H9 (cell line): ENCODE measurements around the gene NADSYN1. TPM values are rescaled to one million over a fixed set of nuclear protein-coding genes. Genes with fewer than 3 reads are reported as not detected.

Experiments
- DNase-seq: peaks from one replicate; pipeline ENCODE4 v3.0.0-alpha.2; 2017
- H2AFZ ChIP-seq: one replicate; pipeline ENCODE4 v1.6.1; 2013; ENCODE audit warnings: mild to moderate bottlenecking, low read length, control low read depth, moderate library complexity
- H2AK5ac ChIP-seq: 2 replicates; pipeline ENCODE4 v1.6.1; 2013; ENCODE audit warnings: low read length, control low read depth, mixed read lengths; ENCODE audit not compliant: insufficient read length
- H2BK120ac ChIP-seq: one replicate; pipeline ENCODE4 v1.6.1; 2013; ENCODE audit warnings: low read depth, mild to moderate bottlenecking, low read length, control low read depth, inconsistent platforms; ENCODE audit not compliant: poor library complexity, severe bottlenecking
- H2BK12ac ChIP-seq: 2 replicates; pipeline ENCODE4 v1.6.1; 2013; ENCODE audit warnings: low read length, control low read depth, mixed read lengths, low read depth; ENCODE audit not compliant: insufficient read length
- H2BK15ac ChIP-seq: 2 replicates; pipeline ENCODE4 v1.6.1; 2013; ENCODE audit warnings: low read depth, low read length, control low read depth
- H2BK20ac ChIP-seq: one replicate; pipeline ENCODE4 v1.6.1; 2013; ENCODE audit warnings: low read depth, mild to moderate bottlenecking, low read length, control low read depth, inconsistent platforms; ENCODE audit not compliant: poor library complexity, severe bottlenecking
- H2BK5ac ChIP-seq: 2 replicates; pipeline ENCODE4 v1.6.1; 2013; ENCODE audit warnings: low read length, control low read depth, mixed read lengths; ENCODE audit not compliant: insufficient read length
- H3K14ac ChIP-seq: 2 replicates; pipeline ENCODE4 v1.6.1; 2013; ENCODE audit warnings: low read length, control low read depth; ENCODE audit not compliant: insufficient read depth
- H3K18ac ChIP-seq: 2 replicates; pipeline ENCODE4 v1.6.1; 2013; ENCODE audit warnings: low read depth, mild to moderate bottlenecking, mixed read lengths, low read length, control low read depth; ENCODE audit not compliant: insufficient read length
- H3K23ac ChIP-seq: 2 replicates; pipeline ENCODE4 v1.6.1; 2013; ENCODE audit warnings: low read length, control low read depth, mixed read lengths, low read depth; ENCODE audit not compliant: insufficient read length
- H3K23me2 ChIP-seq: 2 replicates; pipeline ENCODE4 v1.6.1; 2013; ENCODE audit warnings: low read depth, mild to moderate bottlenecking, mixed read lengths, low read length, control low read depth; ENCODE audit not compliant: insufficient read length, poor library complexity, severe bottlenecking
- H3K27ac ChIP-seq: 2 replicates; pipeline ENCODE4 v1.5.1; 2013; ENCODE audit warnings: low read length, control low read depth, mixed read lengths, low read depth; ENCODE audit not compliant: insufficient read length
- H3K27me3 ChIP-seq: 2 replicates; pipeline ENCODE4 v1.6.1; 2013; ENCODE audit warnings: low read length, control low read depth, inconsistent platforms; ENCODE audit not compliant: insufficient read depth
- H3K4ac ChIP-seq: 2 replicates; pipeline ENCODE4 v1.6.1; 2013; ENCODE audit warnings: low read depth, mild to moderate bottlenecking, control low read depth, inconsistent platforms, low read length, moderate library complexity
- H3K4me1 ChIP-seq: 2 replicates; pipeline ENCODE4 v1.6.1; 2013; ENCODE audit warnings: low read length, control low read depth, inconsistent platforms; ENCODE audit not compliant: insufficient read depth
- H3K4me2 ChIP-seq: 2 replicates; pipeline ENCODE4 v1.6.1; 2013; ENCODE audit warnings: low read length, control low read depth, mixed read lengths; ENCODE audit not compliant: insufficient read length, insufficient read depth
- H3K56ac ChIP-seq: 2 replicates; pipeline ENCODE4 v1.6.1; 2013; ENCODE audit warnings: low read depth, mild to moderate bottlenecking, mixed read lengths, low read length, control low read depth; ENCODE audit not compliant: insufficient read length
- H3K79me1 ChIP-seq: 2 replicates; pipeline ENCODE4 v1.6.1; 2013; ENCODE audit warnings: low read depth, mild to moderate bottlenecking, moderate library complexity, low read length, control low read depth, inconsistent platforms; ENCODE audit not compliant: insufficient read depth, poor library complexity, severe bottlenecking
- H3K79me2 ChIP-seq: 2 replicates; pipeline ENCODE4 v1.6.1; 2013; ENCODE audit warnings: low read length, control low read depth, inconsistent platforms; ENCODE audit not compliant: insufficient read depth
- H3K9ac ChIP-seq: 2 replicates; pipeline ENCODE4 v1.6.1; 2013; ENCODE audit warnings: low read length, control low read depth, mixed read lengths; ENCODE audit not compliant: insufficient read length; ENCODE audit errors: extremely low read depth
- H3K9me3 ChIP-seq: one replicate; pipeline ENCODE4 v1.6.1; 2013; ENCODE audit warnings: low read depth, low read length, inconsistent platforms; ENCODE audit not compliant: control insufficient read depth
- H3T11ph ChIP-seq: one replicate; pipeline ENCODE4 v1.6.1; 2013; ENCODE audit warnings: mild to moderate bottlenecking, low read length, control low read depth, inconsistent platforms
- H4K20me1 ChIP-seq: one replicate; pipeline ENCODE4 v1.6.1; 2013; ENCODE audit not compliant: control insufficient read depth, insufficient read length, insufficient read depth
- H4K5ac ChIP-seq: 2 replicates; pipeline ENCODE4 v1.6.1; 2013; ENCODE audit warnings: low read depth, mild to moderate bottlenecking, mixed read lengths, low read length, control low read depth; ENCODE audit not compliant: insufficient read length
- H4K8ac ChIP-seq: replicated peaks from 2 replicates; pipeline ENCODE4 v1.6.1; 2013; ENCODE audit warnings: low read length, control low read depth, mixed read lengths, low read depth; ENCODE audit not compliant: insufficient read length
- H4K91ac ChIP-seq: 2 replicates; pipeline ENCODE4 v1.6.1; 2013; ENCODE audit warnings: low read depth, mild to moderate bottlenecking, moderate library complexity, mixed read lengths, low read length, control low read depth; ENCODE audit not compliant: insufficient read length
- H3K27ac Mint-ChIP-seq, 3 experiments: 2 replicates in 2 of 3; 3 replicates in 1 of 3; pipeline ENCODE4 v1.8.0; 2020 to 2021; ENCODE audit warnings: mixed read lengths in 3 of 3, mild to moderate bottlenecking in 1 of 3, moderate library complexity in 1 of 3
- H3K27me3 Mint-ChIP-seq: 2 replicates; pipeline ENCODE4 v1.8.0; 2021; ENCODE audit warnings: low read depth, mild to moderate bottlenecking, moderate library complexity, mixed read lengths
- H3K36me3 Mint-ChIP-seq, 3 experiments: 2 replicates in 2 of 3; 3 replicates in 1 of 3; pipeline ENCODE4 v1.8.0; 2020 to 2021; ENCODE audit warnings: low read depth in 3 of 3, mixed read lengths in 3 of 3; ENCODE audit not compliant: insufficient read depth in 1 of 3
- H3K4me1 Mint-ChIP-seq, 2 experiments: 2 replicates each; pipeline ENCODE4 v1.8.0; 2020; ENCODE audit warnings: mixed read lengths in 2 of 2
- H3K4me3 Mint-ChIP-seq, 2 experiments: 2 replicates in 1 of 2; 3 replicates in 1 of 2; pipeline ENCODE4 v1.8.0; 2020 to 2021; ENCODE audit warnings: mild to moderate bottlenecking in 2 of 2, mixed read lengths in 2 of 2, moderate library complexity in 1 of 2
- H3K9me3 Mint-ChIP-seq, 2 experiments: 2 replicates in 1 of 2; 3 replicates in 1 of 2; pipeline ENCODE4 v1.8.0; 2020; ENCODE audit warnings: mild to moderate bottlenecking in 2 of 2, mixed read lengths in 2 of 2, moderate library complexity in 1 of 2
- CTCF ChIP-seq: fragments of 200-600 bp; sonication (generic); conservative IDR thresholded peaks from 3 replicates; pipeline ENCODE4 v1.8.0; 2021; ENCODE audit warnings: antibody characterized with exemption, mild to moderate bottlenecking
- WGBS: extraction: QIAGEN DNeasy Blood & Tissue Kit; methylation state at CpG from one replicate; pipeline ENCODE4 v1.1.7; 2013; ENCODE audit warnings: missing lambda C conversion rate, low lambda C conversion rate, mixed read lengths; ENCODE audit not compliant: insufficient read length; ENCODE audit errors: extremely low coverage; 5-methylcytosine and 5-hydroxymethylcytosine counted together
- total RNA-seq: library from RNA; stranded (reverse); gene quantifications from 2 replicates; pipeline ENCODE4 v1.2.1, GENCODE V29; 2021

Gene NADSYN1
- total RNA-seq, 1 experiment from 2014 or later = 44.2 TPM

- no peak overlapping the region for H3K9ac ChIP-seq
- no peak overlapping the region for H2BK5ac ChIP-seq
- no peak overlapping the region for H3K4ac ChIP-seq
- H3K4me3 Mint-ChIP-seq = no peak overlapping the region
- no peak overlapping the region for H3K18ac ChIP-seq
- H3K23me2 ChIP-seq = no peaks in the 10 kb centered on the region
- H3K9me3 Mint-ChIP-seq = no peaks in the 10 kb centered on the region
- no peak overlapping the region for H3K27ac Mint-ChIP-seq
- H4K5ac ChIP-seq = no peak overlapping the region
- DNase-seq = peak; percentile 72
- no CpG with 5 or more reads among the region's 16 CpGs for WGBS
- H3K4me2 ChIP-seq = no peak overlapping the region
- H3K14ac ChIP-seq = no peak overlapping the region
- H3K4me1 ChIP-seq = no peaks in the 10 kb centered on the region
- H2AK5ac ChIP-seq = no peak overlapping the region
- H3K79me2 ChIP-seq = no peaks in the 10 kb centered on the region
- H2BK15ac ChIP-seq = no peak overlapping the region
- H4K91ac ChIP-seq = no peak overlapping the region
- no peaks in the 10 kb centered on the region for H3K79me1 ChIP-seq
- H2AFZ ChIP-seq = no peak overlapping the region
- no peaks in the 10 kb centered on the region for H4K20me1 ChIP-seq
- no peak overlapping the region for H3T11ph ChIP-seq
- H2BK12ac ChIP-seq = no peak overlapping the region
- H3K23ac ChIP-seq = no peak overlapping the region
- peaks cover 12% of the 10 kb centered on the region for H3K27me3 Mint-ChIP-seq
- no peaks in the 10 kb centered on the region for H3K4me1 Mint-ChIP-seq
- H2BK120ac ChIP-seq = no peak overlapping the region
- H3K56ac ChIP-seq = no peak overlapping the region
- 0 out of 2 replicates have a peak, but pooled peaks cover under 1% of the 10 kb centered on the region for H3K27me3 ChIP-seq
- no peaks in the 10 kb centered on the region for H3K9me3 ChIP-seq
- no peak overlapping the region for H2BK20ac ChIP-seq
- H4K8ac ChIP-seq = no peak overlapping the region
- H3K27ac ChIP-seq = no peak overlapping the region
- peak; percentile 88 for TF ChIP-seq CTCF
- no peaks in the 10 kb centered on the region for H3K36me3 Mint-ChIP-seq
Observed at GRCh38 chr11:71420455-71421241, 32.4 kb upstream of the NADSYN1 start.
